Karpas-422 (cell line): ENCODE results near the gene AOX1. TPM values are rescaled to one million over a fixed set of nuclear protein-coding genes. Genes with fewer than 3 reads are reported as not detected.
"Not testable (repeated sequence)": the region's sequence is repeated elsewhere in the genome, so short reads cannot be mapped to it uniquely, and the experiment has no call there.

ENCODE experiments used
- DNase-seq: peaks from one replicate; pipeline ENCODE4 v3.0.0-alpha.2; 2015
- H2AFZ ChIP-seq: fragments of 200-600 bp; sonication (generic); 2 replicates; pipeline ENCODE4 v1.6.1; 2014; ENCODE audit warnings: antibody characterized with exemption, low read length, mixed read lengths
- H3K27ac ChIP-seq: fragments of 200-600 bp; sonication (generic); 2 replicates; pipeline ENCODE4 v1.5.1; 2014; ENCODE audit warnings: mild to moderate bottlenecking, low read length, moderate library complexity
- H3K27me3 ChIP-seq: fragments of 200-600 bp; sonication (generic); 2 replicates; pipeline ENCODE4 v1.6.1; 2014; ENCODE audit warnings: low read length, mixed read lengths
- H3K36me3 ChIP-seq: fragments of 200-600 bp; sonication (generic); 2 replicates; pipeline ENCODE4 v1.6.1; 2014; ENCODE audit warnings: low read length, mixed read lengths; ENCODE audit not compliant: insufficient read depth
- H3K4me1 ChIP-seq: fragments of 200-600 bp; sonication (generic); 2 replicates; pipeline ENCODE4 v1.6.1; 2014; ENCODE audit warnings: mild to moderate bottlenecking, low read length, mixed read lengths
- H3K4me2 ChIP-seq: fragments of 200-600 bp; sonication (generic); 2 replicates; pipeline ENCODE4 v1.6.1; 2014; ENCODE audit warnings: low read length, low read depth, mild to moderate bottlenecking; ENCODE audit not compliant: poor library complexity, severe bottlenecking
- H3K4me3 ChIP-seq: fragments of 200-600 bp; sonication (generic); 2 replicates; pipeline ENCODE4 v1.5.1; 2014; ENCODE audit warnings: mild to moderate bottlenecking, antibody characterized with exemption, low read length, mixed read lengths
- H3K79me2 ChIP-seq: fragments of 200-600 bp; sonication (generic); 2 replicates; pipeline ENCODE4 v1.6.1; 2014; ENCODE audit warnings: mild to moderate bottlenecking, low read length, mixed read lengths
- H3K9ac ChIP-seq: fragments of 200-600 bp; sonication (generic); 2 replicates; pipeline ENCODE4 v1.6.0; 2014; ENCODE audit warnings: low read length
- H3K9me2 ChIP-seq: fragments of 200-600 bp; sonication (generic), shearing (Covaris generic); replicated peaks from 2 replicates; pipeline ENCODE4 v1.6.0; 2014; ENCODE audit warnings: mild to moderate bottlenecking, low read length, moderate library complexity; ENCODE audit not compliant: insufficient read depth
- H3K9me3 ChIP-seq: fragments of 300-700, 200-600 bp; sonication (generic); 2 replicates; pipeline ENCODE4 v1.6.1; 2014; ENCODE audit warnings: low read length, mixed read lengths
- H4K20me1 ChIP-seq: fragments of 200-600 bp; sonication (generic); 2 replicates; pipeline ENCODE4 v1.6.1; 2014; ENCODE audit warnings: mild to moderate bottlenecking, antibody characterized with exemption, low read length, low read depth; ENCODE audit not compliant: insufficient read depth
- total RNA-seq: library from RNA; depleted of rRNA; stranded (reverse); fragments of >200 nt; shearing (Covaris generic); gene quantifications from 2 replicates; pipeline ENCODE4 v1.2.3, GENCODE V29; 2014; ENCODE audit warnings: low replicate concordance

The AOX1 gene
- total RNA-seq, 1 experiment from 2014 or later = 0.37 TPM

GRCh38 chr2:200625282-200625681, 39.5 kb downstream of the AOX1 start:
- Histone ChIP-seq H3K27me3 (no peaks in the 10 kb centered on the region), H3K4me2 (no peak overlapping the region), H3K9me2 (no peaks in the 10 kb centered on the region)

GRCh38 chr2:200625958-200626363, 40.1 kb downstream of the AOX1 start:
- Histone ChIP-seq H3K4me1 (no peaks in the 10 kb centered on the region), H2AFZ (no peak overlapping the region), H3K27ac (no peak overlapping the region), H3K36me3 (no peaks in the 10 kb centered on the region), H3K4me3 (no peak overlapping the region), H3K9me3 (no peaks in the 10 kb centered on the region), H3K27me3 (no peaks in the 10 kb centered on the region), H3K4me2 (no peak overlapping the region), H3K9ac (no peak overlapping the region), H4K20me1 (no peaks in the 10 kb centered on the region), H3K9me2 (no peaks in the 10 kb centered on the region), H3K79me2 (no peaks in the 10 kb centered on the region)
- no peak for DNase-seq

More at GRCh38 chr2:200625282-200625681, 39.5 kb downstream of the AOX1 start:
- DNase-seq = no peak
- Histone ChIP-seq H4K20me1 (no peaks in the 10 kb centered on the region), H3K79me2 (no peaks in the 10 kb centered on the region), H2AFZ (no peak overlapping the region), H3K27ac (no peak overlapping the region), H3K9me3 (no peaks in the 10 kb centered on the region), H3K4me1 (no peaks in the 10 kb centered on the region), H3K9ac (no peak overlapping the region), H3K36me3 (no peaks in the 10 kb centered on the region), H3K4me3 (no peak overlapping the region)

- H3K27ac ChIP-seq = no peak overlapping the region
- H3K9ac ChIP-seq = no peak overlapping the region
- H3K4me3 ChIP-seq = no peak overlapping the region
- no peak overlapping the region for H3K4me2 ChIP-seq
- no peaks in the 10 kb centered on the region for H3K79me2 ChIP-seq
- H3K9me2 ChIP-seq = no peaks in the 10 kb centered on the region
- no peaks in the 10 kb centered on the region for H3K36me3 ChIP-seq
- no peaks in the 10 kb centered on the region for H4K20me1 ChIP-seq
- H3K27me3 ChIP-seq = no peaks in the 10 kb centered on the region
- H2AFZ ChIP-seq = no peak overlapping the region
- H3K4me1 ChIP-seq = no peaks in the 10 kb centered on the region
- H3K9me3 ChIP-seq = no peaks in the 10 kb centered on the region
- no peak for DNase-seq
Observed at GRCh38 chr2:200627110-200627770, 41.4 kb downstream of the AOX1 start.

- not testable (repeated sequence) for H3K4me3 ChIP-seq, H3K4me2 ChIP-seq, H3K9me3 ChIP-seq, DNase-seq, H3K27me3 ChIP-seq, H4K20me1 ChIP-seq, H3K79me2 ChIP-seq, H3K27ac ChIP-seq, H3K9me2 ChIP-seq, H3K4me1 ChIP-seq, H3K36me3 ChIP-seq, H3K9ac ChIP-seq, H2AFZ ChIP-seq
Observed at GRCh38 chr2:200628461-200628860, 42.6 kb downstream of the AOX1 start.

GRCh38 chr2:200631287-200631686, 45.5 kb downstream of the AOX1 start:
- Histone ChIP-seq H3K9me2 (no peaks in the 10 kb centered on the region), H3K9ac (no peak overlapping the region), H3K27me3 (no peaks in the 10 kb centered on the region), H3K4me1 (no peaks in the 10 kb centered on the region), H3K4me2 (no peak overlapping the region), H3K27ac (no peak overlapping the region), H3K4me3 (no peak overlapping the region), H3K9me3 (no peaks in the 10 kb centered on the region), H2AFZ (no peak overlapping the region), H3K36me3 (no peaks in the 10 kb centered on the region), H4K20me1 (no peaks in the 10 kb centered on the region), H3K79me2 (no peaks in the 10 kb centered on the region)
- DNase-seq = no peak

- H3K9ac ChIP-seq = no peak overlapping the region
- H4K20me1 ChIP-seq = no peaks in the 10 kb centered on the region
- H3K79me2 ChIP-seq = no peaks in the 10 kb centered on the region
- H2AFZ ChIP-seq = no peak overlapping the region
- H3K4me1 ChIP-seq = no peaks in the 10 kb centered on the region
- no peak for DNase-seq
- no peaks in the 10 kb centered on the region for H3K36me3 ChIP-seq
- H3K27me3 ChIP-seq = no peaks in the 10 kb centered on the region
- H3K9me3 ChIP-seq = no peaks in the 10 kb centered on the region
- no peaks in the 10 kb centered on the region for H3K9me2 ChIP-seq
- no peak overlapping the region for H3K4me2 ChIP-seq
- no peak overlapping the region for H3K4me3 ChIP-seq
- H3K27ac ChIP-seq = no peak overlapping the region
Observed at GRCh38 chr2:200634231-200634964, 48.6 kb downstream of the AOX1 start.

- Histone ChIP-seq H3K36me3 (no peaks in the 10 kb centered on the region), H3K27me3 (no peaks in the 10 kb centered on the region), H3K27ac (no peak overlapping the region), H3K4me3 (no peak overlapping the region), H3K9me3 (no peaks in the 10 kb centered on the region), H4K20me1 (no peaks in the 10 kb centered on the region), H3K4me1 (no peaks in the 10 kb centered on the region), H2AFZ (no peak overlapping the region), H3K9me2 (no peaks in the 10 kb centered on the region), H3K4me2 (no peak overlapping the region), H3K79me2 (no peaks in the 10 kb centered on the region), H3K9ac (no peak overlapping the region)
- no peak for DNase-seq
Observed at GRCh38 chr2:200635251-200635650, 49.4 kb downstream of the AOX1 start.

GRCh38 chr2:200637901-200638300, 52.1 kb downstream of the AOX1 start:
- Histone ChIP-seq H4K20me1 (no peaks in the 10 kb centered on the region), H3K9me3 (no peaks in the 10 kb centered on the region), H3K27ac (no peak overlapping the region), H3K79me2 (no peaks in the 10 kb centered on the region), H3K9me2 (no peaks in the 10 kb centered on the region), H3K27me3 (no peaks in the 10 kb centered on the region), H3K4me1 (no peaks in the 10 kb centered on the region), H3K9ac (no peak overlapping the region), H3K4me2 (no peak overlapping the region), H3K4me3 (no peak overlapping the region), H2AFZ (no peak overlapping the region), H3K36me3 (no peaks in the 10 kb centered on the region)
- no peak for DNase-seq
